ENCODE data around the gene HS3ST5. TPM values are rescaled to one million over a fixed set of nuclear protein-coding genes. Genes with fewer than 3 reads are reported as not detected.
"Not testable (repeated sequence)": the region's sequence is repeated elsewhere in the genome, so short reads cannot be mapped to it uniquely, and the experiment has no call there.

HS3ST5 gene
- total and polyA plus RNA-seq, 7 donors = 0.01 to 2.9 (median 0.25) TPM

DNA sequence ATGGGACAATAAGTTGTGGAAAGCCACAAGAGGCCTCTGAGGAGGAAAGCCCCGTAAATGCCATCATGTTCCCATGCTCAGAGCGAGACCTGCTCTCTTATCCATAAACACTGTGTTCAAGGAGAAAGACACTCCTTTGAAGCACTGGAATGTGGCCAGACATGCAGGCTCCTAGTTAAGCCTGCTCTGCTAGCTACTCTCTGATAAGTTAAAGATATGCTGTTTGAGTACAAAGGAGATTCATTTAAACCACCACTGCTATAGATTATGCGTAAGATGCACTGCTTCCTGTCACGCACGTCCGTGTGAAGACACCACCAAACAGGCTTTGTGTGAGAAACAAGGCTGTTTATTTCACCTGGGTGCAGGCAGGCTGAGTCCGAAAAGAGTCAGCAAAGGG lies 331.3 kb downstream of the HS3ST5 start:
- H3K9me3 ChIP-seq; DNase-seq; H3K36me3 ChIP-seq (ENCODE audit: insufficient read depth in 1 of 2, low read depth in 1 of 2); H3K27ac ChIP-seq; H3K4me3 ChIP-seq; intact Hi-C loops (cut with DNase I); H3K27me3 ChIP-seq (ENCODE audit: insufficient read depth in 3 of 3, low read length in 2 of 3); H3K4me1 ChIP-seq; ATAC-seq: not testable (repeated sequence)
- WGBS, 3 donors = 86 to 90% (median 89%) methylated on average over 7 of the region's 7 CpGs

DNA sequence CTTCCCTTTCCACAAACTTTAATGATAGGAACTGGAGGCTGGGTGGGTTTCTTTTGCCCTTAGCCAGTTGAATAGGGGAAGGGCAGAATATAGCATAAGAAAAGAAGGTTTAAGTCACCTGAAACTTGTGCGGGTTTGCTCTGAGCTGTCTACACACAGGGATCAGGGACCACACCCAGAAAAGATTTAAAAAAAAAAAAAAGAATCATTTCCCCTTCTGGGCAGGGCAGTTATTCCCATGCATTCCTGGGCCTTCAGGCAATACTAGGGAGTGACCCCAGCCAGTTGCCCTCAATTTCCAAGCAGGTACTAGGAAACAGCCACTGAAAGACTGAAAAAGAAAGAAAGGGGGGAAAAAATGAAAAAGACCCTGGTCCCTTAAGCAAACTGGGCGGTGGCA lies 332.3 kb downstream of the HS3ST5 start:
- Histone ChIP-seq H3K27ac (no peak overlapping the region), H3K4me3 (no peak overlapping the region), H3K9me3 (no peaks in the 10 kb centered on the region), H3K4me1 (no peaks in the 10 kb centered on the region), H3K27me3 (ENCODE audit: insufficient read depth in 3 of 3, low read length in 2 of 3) (no peaks in the 10 kb centered on the region), H3K36me3 (ENCODE audit: insufficient read depth in 1 of 2, low read depth in 1 of 2) (no peaks in the 10 kb centered on the region)
- 96 to 100% (median 97%) methylated on average over 2 of the region's 2 CpGs for WGBS, 3 donors
- TF ChIP-seq, protein P1, sequence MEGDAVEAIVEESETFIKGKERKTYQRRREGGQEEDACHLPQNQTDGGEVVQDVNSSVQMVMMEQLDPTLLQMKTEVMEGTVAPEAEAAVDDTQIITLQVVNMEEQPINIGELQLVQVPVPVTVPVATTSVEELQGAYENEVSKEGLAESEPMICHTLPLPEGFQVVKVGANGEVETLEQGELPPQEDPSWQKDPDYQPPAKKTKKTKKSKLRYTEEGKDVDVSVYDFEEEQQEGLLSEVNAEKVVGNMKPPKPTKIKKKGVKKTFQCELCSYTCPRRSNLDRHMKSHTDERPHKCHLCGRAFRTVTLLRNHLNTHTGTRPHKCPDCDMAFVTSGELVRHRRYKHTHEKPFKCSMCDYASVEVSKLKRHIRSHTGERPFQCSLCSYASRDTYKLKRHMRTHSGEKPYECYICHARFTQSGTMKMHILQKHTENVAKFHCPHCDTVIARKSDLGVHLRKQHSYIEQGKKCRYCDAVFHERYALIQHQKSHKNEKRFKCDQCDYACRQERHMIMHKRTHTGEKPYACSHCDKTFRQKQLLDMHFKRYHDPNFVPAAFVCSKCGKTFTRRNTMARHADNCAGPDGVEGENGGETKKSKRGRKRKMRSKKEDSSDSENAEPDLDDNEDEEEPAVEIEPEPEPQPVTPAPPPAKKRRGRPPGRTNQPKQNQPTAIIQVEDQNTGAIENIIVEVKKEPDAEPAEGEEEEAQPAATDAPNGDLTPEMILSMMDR (IDR thresholded peaks at IDR 0.05) = no peak
- intact Hi-C loops (cut with DNase I) = no loop called here
- ATAC-seq (no peak), DNase-seq (no peak)

DNA sequence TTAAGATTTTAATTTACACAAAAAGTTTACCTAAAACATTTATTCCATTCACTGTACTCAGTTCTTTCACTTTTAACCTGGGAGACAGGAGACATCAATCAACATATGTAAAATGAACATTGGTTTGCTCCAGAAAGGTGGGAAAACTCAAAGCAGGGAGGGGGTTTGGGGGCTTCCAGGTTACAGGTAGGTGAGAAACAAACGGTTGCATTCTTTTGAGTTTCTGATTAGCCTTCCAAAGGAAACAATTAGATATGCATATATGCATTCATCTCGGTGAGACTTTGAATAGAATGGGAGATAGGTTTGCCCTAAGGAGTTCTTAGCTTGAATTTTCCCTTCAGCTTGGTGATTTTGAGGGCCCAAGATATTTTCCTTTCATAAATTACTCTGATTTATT lies 333.6 kb downstream of the HS3ST5 start:
- H3K36me3 ChIP-seq (ENCODE audit: insufficient read depth in 1 of 2, low read depth in 1 of 2) = no peaks in the 10 kb centered on the region
- WGBS, 3 donors = 54 to 64% (median 54%) methylated on average over 2 of the region's 2 CpGs
- H3K4me1 ChIP-seq = no peaks in the 10 kb centered on the region
- intact Hi-C loops (cut with DNase I) = no loop called here
- H3K27ac ChIP-seq = no peak overlapping the region
- no peak overlapping the region for H3K4me3 ChIP-seq
- TF ChIP-seq, protein P1 (IDR thresholded peaks at IDR 0.05) = no peak
- ATAC-seq = no peak
- no peaks in the 10 kb centered on the region for H3K9me3 ChIP-seq
- H3K27me3 ChIP-seq (ENCODE audit: insufficient read depth in 3 of 3, low read length in 2 of 3) = no peaks in the 10 kb centered on the region
- no peak for DNase-seq

DNA sequence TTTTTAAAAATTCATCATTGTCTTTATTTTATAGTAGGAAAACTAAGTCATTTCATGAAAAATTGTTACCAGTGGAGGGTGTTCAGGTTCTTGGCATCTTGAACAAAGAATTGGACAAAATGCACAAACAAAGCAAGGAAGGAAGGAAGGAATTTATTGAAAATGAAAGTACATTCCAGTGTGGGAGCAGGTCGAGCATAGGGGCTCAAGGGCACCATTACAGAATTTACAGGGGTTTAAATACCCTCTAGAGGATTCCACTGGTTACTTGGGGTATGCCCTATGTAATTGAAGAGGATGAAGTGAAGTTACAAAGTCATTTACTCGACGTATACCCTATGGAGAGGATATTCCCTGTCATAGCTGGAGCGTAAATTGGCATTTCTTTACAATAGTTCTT lies 334.5 kb downstream of the HS3ST5 start:
- H3K27me3 ChIP-seq (ENCODE audit: insufficient read depth in 3 of 3, low read length in 2 of 3) = no peaks in the 10 kb centered on the region
- TF ChIP-seq, protein P1 (IDR thresholded peaks at IDR 0.05) = no peak
- intact Hi-C loops (cut with DNase I) = no loop called here
- H3K9me3 ChIP-seq = no peaks in the 10 kb centered on the region
- 46 to 61% (median 55%) methylated on average over 4 of the region's 4 CpGs for WGBS, 3 donors
- ATAC-seq (no peak), DNase-seq (no peak)
- no peak overlapping the region for H3K27ac ChIP-seq
- H3K4me1 ChIP-seq = no peaks in the 10 kb centered on the region
- H3K36me3 ChIP-seq (ENCODE audit: insufficient read depth in 1 of 2, low read depth in 1 of 2) = no peaks in the 10 kb centered on the region
- H3K4me3 ChIP-seq = no peak overlapping the region

DNA sequence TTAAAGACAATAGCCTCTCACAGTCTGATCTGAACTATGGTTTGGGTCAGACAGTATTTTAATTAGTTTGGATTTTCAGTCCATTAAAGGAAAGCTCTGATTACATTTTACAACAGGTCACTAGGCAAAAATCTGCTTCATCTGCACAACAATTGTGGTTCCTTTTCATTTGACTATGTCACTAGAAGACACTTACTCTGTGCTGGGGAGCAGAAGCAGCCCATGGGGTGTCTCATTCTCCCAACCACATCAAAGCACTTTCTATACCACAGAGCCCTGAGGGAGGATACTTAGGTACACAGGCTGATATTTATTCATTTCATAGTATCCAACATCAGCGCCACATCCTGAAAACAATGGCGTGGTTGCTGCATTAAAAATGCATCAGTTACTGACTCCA lies 335.3 kb downstream of the HS3ST5 start:
- ATAC-seq = no peak
- TF ChIP-seq, protein P1 (IDR thresholded peaks at IDR 0.05) = no peak
- Histone ChIP-seq H3K9me3 (no peaks in the 10 kb centered on the region), H3K4me3 (no peak overlapping the region), H3K27me3 (ENCODE audit: insufficient read depth in 3 of 3, low read length in 2 of 3) (no peaks in the 10 kb centered on the region), H3K36me3 (ENCODE audit: insufficient read depth in 1 of 2, low read depth in 1 of 2) (no peaks in the 10 kb centered on the region), H3K4me1 (no peaks in the 10 kb centered on the region), H3K27ac (no peak overlapping the region)
- no peak for DNase-seq
- intact Hi-C loops (cut with DNase I) = no loop called here
- WGBS, 3 donors = 96 to 98% (median 98%) methylated on average over 2 of the region's 2 CpGs

All from psoas muscle (tissue), 8 donors.